WTC11 (cell line): ENCODE data around the gene SH3RF2. TPM values are rescaled to one million over a fixed set of nuclear protein-coding genes. Genes with fewer than 3 reads are reported as not detected.
"Not testable (repeated sequence)": the region's sequence is repeated elsewhere in the genome, so short reads cannot be mapped to it uniquely, and the experiment has no call there.

Experiments
- ATAC-seq: fragments of 200-7000 bp; cut with Tn5 transposase; 2 replicates; pipeline ENCODE4 v1.10.0; 2021; ENCODE audit warnings: mild to moderate bottlenecking, moderate library complexity
- CTCF ChIA-PET: fragments of 300-600 bp; sonication (Branson Sonifier 250); formaldehyde crosslinking; loops from one replicate; lab custom pipeline; 2021; ENCODE audit warnings: antibody characterized with exemption; lab: Charles Lee
- POLR2A ChIA-PET: fragments of 350-600 bp; sonication (Branson Sonifier 250); formaldehyde crosslinking; loops from one replicate; lab custom pipeline; 2021; ENCODE audit warnings: antibody characterized with exemption; lab: Charles Lee
- DNase-seq: peaks from one replicate; pipeline ENCODE4 v3.0.0; 2021; ENCODE audit warnings: low spot score
- H3K27ac Mint-ChIP-seq: 2 replicates; pipeline ENCODE4 v1.8.0; 2021; ENCODE audit warnings: mixed read lengths
- H3K27me3 Mint-ChIP-seq: 2 replicates; pipeline ENCODE4 v1.8.0; 2021; ENCODE audit warnings: low read depth, mild to moderate bottlenecking, moderate library complexity, mixed read lengths
- H3K36me3 Mint-ChIP-seq: 2 replicates; pipeline ENCODE4 v1.8.0; 2021; ENCODE audit warnings: mixed read lengths
- H3K4me1 Mint-ChIP-seq: 2 replicates; pipeline ENCODE4 v1.8.0; 2022; ENCODE audit warnings: mixed read lengths
- H3K4me3 Mint-ChIP-seq: 2 replicates; pipeline ENCODE4 v1.8.0; 2021; ENCODE audit warnings: mild to moderate bottlenecking, moderate library complexity, mixed read lengths
- H3K9me3 Mint-ChIP-seq: 2 replicates; pipeline ENCODE4 v1.8.0; 2021; ENCODE audit warnings: mixed read lengths
- ATF1 ChIP-seq: sonication (generic); formaldehyde crosslinking; IDR thresholded peaks from 2 replicates; pipeline ENCODE4 v1.8.1; 2023; ENCODE audit warnings: mild to moderate bottlenecking, moderate library complexity, missing genetic modification reagents
- ATF6 ChIP-seq: sonication (generic); formaldehyde crosslinking; IDR thresholded peaks from 2 replicates; pipeline ENCODE4 v1.8.1; 2023; ENCODE audit warnings: mild to moderate bottlenecking, missing genetic modification reagents
- CDX4 ChIP-seq: fragments of 250-450 bp; sonication (Bioruptor Pico); IDR thresholded peaks from 2 replicates; pipeline ENCODE4 v1.9.0; 2021; ENCODE audit warnings: moderate library complexity, mild to moderate bottlenecking, inconsistent platforms, borderline replicate concordance
- E2F1 ChIP-seq: sonication (generic); formaldehyde crosslinking; IDR thresholded peaks from 2 replicates; pipeline ENCODE4 v1.8.0; 2022; ENCODE audit warnings: mild to moderate bottlenecking, missing genetic modification reagents
- E2F5 ChIP-seq: sonication (generic); formaldehyde crosslinking; IDR thresholded peaks from 2 replicates; pipeline ENCODE4 v1.8.1; 2022; ENCODE audit warnings: mild to moderate bottlenecking, moderate library complexity, missing genetic modification reagents
- FOXP1 ChIP-seq: sonication (generic); formaldehyde crosslinking; IDR thresholded peaks from 2 replicates; pipeline ENCODE4 v1.8.0; 2022; ENCODE audit warnings: missing genetic modification reagents, mild to moderate bottlenecking, moderate library complexity, borderline replicate concordance
- GABPB1 ChIP-seq: sonication (generic); formaldehyde crosslinking; IDR thresholded peaks from 2 replicates; pipeline ENCODE4 v1.8.1; 2023; ENCODE audit warnings: mild to moderate bottlenecking, missing genetic modification reagents
- GRHL2 ChIP-seq: fragments of 250-450 bp; sonication (Bioruptor Pico); IDR thresholded peaks from 2 replicates; pipeline ENCODE4 v1.8.0; 2022; ENCODE audit warnings: mild to moderate bottlenecking, moderate library complexity; ENCODE audit not compliant: insufficient replicate concordance, severe bottlenecking
- JUN ChIP-seq: sonication (generic); formaldehyde crosslinking; IDR thresholded peaks from 2 replicates; pipeline ENCODE4 v1.8.0; 2023; ENCODE audit warnings: mild to moderate bottlenecking, missing genetic modification reagents
- KAT7 ChIP-seq: sonication (generic); formaldehyde crosslinking; IDR thresholded peaks from 2 replicates; pipeline ENCODE4 v1.8.1; 2023; ENCODE audit warnings: missing genetic modification reagents, mild to moderate bottlenecking, borderline replicate concordance
- MXD4 ChIP-seq: fragments of 250-450 bp; sonication (Bioruptor Pico); IDR thresholded peaks from 2 replicates; pipeline ENCODE4 v1.8.0; 2021; ENCODE audit warnings: mild to moderate bottlenecking, moderate library complexity, borderline replicate concordance
- OVOL2 ChIP-seq: fragments of 250-450 bp; sonication (Bioruptor Pico); IDR thresholded peaks from 2 replicates; pipeline ENCODE4 v1.9.0; 2021; ENCODE audit warnings: mild to moderate bottlenecking, borderline replicate concordance
- RELA ChIP-seq: sonication (generic); formaldehyde crosslinking; IDR thresholded peaks from 2 replicates; pipeline ENCODE4 v1.8.1; 2022; ENCODE audit warnings: missing genetic modification reagents, mild to moderate bottlenecking, borderline replicate concordance
- SMAD3 ChIP-seq: sonication (generic); formaldehyde crosslinking; IDR thresholded peaks from 2 replicates; pipeline ENCODE4 v1.8.0; 2022; ENCODE audit warnings: missing genetic modification reagents, mild to moderate bottlenecking, borderline replicate concordance
- SMAD4 ChIP-seq: sonication (generic); formaldehyde crosslinking; IDR thresholded peaks from 2 replicates; pipeline ENCODE4 v1.8.0; 2022; ENCODE audit warnings: mild to moderate bottlenecking, missing genetic modification reagents
- TP53 ChIP-seq: sonication (generic); formaldehyde crosslinking; IDR thresholded peaks from 2 replicates; pipeline ENCODE4 v1.8.1; 2023; ENCODE audit warnings: mild to moderate bottlenecking, missing genetic modification reagents
- USF2 ChIP-seq: sonication (generic); formaldehyde crosslinking; IDR thresholded peaks from 2 replicates; pipeline ENCODE4 v1.8.1; 2023; ENCODE audit warnings: mild to moderate bottlenecking, missing genetic modification reagents, moderate library complexity
- ZBTB21 ChIP-seq: sonication (generic); formaldehyde crosslinking; IDR thresholded peaks from 2 replicates; pipeline ENCODE4 v1.8.1; 2023; ENCODE audit warnings: mild to moderate bottlenecking, missing genetic modification reagents, borderline replicate concordance
- ZNF219 ChIP-seq: sonication (generic); formaldehyde crosslinking; IDR thresholded peaks from 2 replicates; pipeline ENCODE4 v1.8.0; 2023; ENCODE audit warnings: missing genetic modification reagents, mild to moderate bottlenecking, borderline replicate concordance
- ZNF423 ChIP-seq: fragments of 250-450 bp; sonication (Bioruptor Pico); IDR thresholded peaks from 2 replicates; pipeline ENCODE4 v2.1.2; 2022; ENCODE audit warnings: mild to moderate bottlenecking, moderate library complexity
- total RNA-seq: library from RNA; stranded (reverse); gene quantifications from 3 replicates; pipeline ENCODE4 v1.2.3, GENCODE V29; 2021
- TF ChIP-seq, protein P1 (sequence below): fragments of 250-450 bp; sonication (Bioruptor Pico); IDR thresholded peaks from 2 replicates; pipeline ENCODE4 v1.9.0; 2021; ENCODE audit warnings: mild to moderate bottlenecking
- TF ChIP-seq, protein P2 (sequence below): fragments of 250-450 bp; sonication (Bioruptor Pico); conservative IDR thresholded peaks from 2 replicates; pipeline ENCODE4 v1.9.0; 2021; ENCODE audit warnings: mild to moderate bottlenecking

Gene SH3RF2
- total RNA-seq, 1 experiment from 2014 or later, result 0.83 TPM

DNA sequence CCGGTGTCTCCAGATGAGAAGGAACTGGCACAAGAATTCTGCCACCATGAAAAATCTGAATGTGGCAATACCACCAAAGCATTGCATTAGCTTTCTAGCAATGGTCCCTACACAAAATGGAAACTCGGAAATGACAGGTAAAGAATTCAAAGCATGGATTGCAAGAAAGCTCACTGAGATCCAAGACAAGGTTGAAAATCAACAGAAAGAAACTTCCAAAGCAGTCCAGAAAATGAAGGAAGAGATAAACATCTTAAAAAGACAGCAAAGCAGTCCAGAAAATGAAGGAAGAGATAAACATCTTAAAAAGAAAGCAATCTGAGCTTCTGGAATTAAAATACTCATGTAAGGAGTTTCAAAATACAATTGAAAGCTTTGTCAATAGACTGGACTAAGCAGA, 46.8 kb upstream of the SH3RF2 start:
- Mint-ChIP-seq H3K4me1 (no peaks in the 10 kb centered on the region), H3K9me3 (peaks cover 24% of the 10 kb centered on the region), H3K36me3 (peaks cover 22% of the 10 kb centered on the region), H3K27me3 (0 out of 2 replicates have a peak, but pooled peaks cover 3% of the 10 kb centered on the region), H3K27ac (no peak overlapping the region), H3K4me3 (no peak overlapping the region)
- ChIA-PET CTCF (interaction anchor here (2.7 kb wide), 1 partner anchor 13 kb away, joined by 15 read pairs; no protein-coding TSS in a partner anchor), POLR2A (no interaction called here)
- TF ChIP-seq, protein P1, sequence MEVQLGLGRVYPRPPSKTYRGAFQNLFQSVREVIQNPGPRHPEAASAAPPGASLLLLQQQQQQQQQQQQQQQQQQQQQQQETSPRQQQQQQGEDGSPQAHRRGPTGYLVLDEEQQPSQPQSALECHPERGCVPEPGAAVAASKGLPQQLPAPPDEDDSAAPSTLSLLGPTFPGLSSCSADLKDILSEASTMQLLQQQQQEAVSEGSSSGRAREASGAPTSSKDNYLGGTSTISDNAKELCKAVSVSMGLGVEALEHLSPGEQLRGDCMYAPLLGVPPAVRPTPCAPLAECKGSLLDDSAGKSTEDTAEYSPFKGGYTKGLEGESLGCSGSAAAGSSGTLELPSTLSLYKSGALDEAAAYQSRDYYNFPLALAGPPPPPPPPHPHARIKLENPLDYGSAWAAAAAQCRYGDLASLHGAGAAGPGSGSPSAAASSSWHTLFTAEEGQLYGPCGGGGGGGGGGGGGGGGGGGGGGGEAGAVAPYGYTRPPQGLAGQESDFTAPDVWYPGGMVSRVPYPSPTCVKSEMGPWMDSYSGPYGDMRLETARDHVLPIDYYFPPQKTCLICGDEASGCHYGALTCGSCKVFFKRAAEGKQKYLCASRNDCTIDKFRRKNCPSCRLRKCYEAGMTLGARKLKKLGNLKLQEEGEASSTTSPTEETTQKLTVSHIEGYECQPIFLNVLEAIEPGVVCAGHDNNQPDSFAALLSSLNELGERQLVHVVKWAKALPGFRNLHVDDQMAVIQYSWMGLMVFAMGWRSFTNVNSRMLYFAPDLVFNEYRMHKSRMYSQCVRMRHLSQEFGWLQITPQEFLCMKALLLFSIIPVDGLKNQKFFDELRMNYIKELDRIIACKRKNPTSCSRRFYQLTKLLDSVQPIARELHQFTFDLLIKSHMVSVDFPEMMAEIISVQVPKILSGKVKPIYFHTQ (CRISPR knock-in tag), result no peak
- no peak for TF ChIP-seq E2F5
- DNase-seq (no peak), ATAC-seq (no peak)

DNA sequence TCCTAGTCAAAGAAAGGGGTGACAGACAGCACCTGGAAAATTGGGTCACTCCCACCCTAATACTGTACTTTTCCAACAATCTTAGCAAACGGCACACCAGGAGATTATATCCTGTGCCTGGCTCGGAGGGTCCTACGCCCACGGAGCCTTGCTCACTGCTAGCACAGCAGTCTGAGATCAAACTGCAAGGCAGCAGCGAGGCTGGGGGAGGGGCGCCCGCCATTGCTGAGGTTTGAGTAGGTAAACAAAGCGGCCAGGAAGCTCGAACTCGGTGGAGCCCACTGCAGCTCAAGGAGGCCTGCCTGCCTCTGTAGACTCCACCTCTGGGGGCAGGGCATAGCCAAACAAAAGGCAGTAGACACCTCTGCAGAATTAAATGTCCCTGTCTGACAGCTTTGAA, 45.0 kb upstream of the SH3RF2 start:
- H3K4me3 Mint-ChIP-seq, H3K27me3 Mint-ChIP-seq, CTCF ChIA-PET, H3K27ac Mint-ChIP-seq, ATAC-seq, POLR2A ChIA-PET, H3K4me1 Mint-ChIP-seq, DNase-seq: not testable (repeated sequence)
- peaks cover 22% of the 10 kb centered on the region for H3K36me3 Mint-ChIP-seq
- peaks cover 29% of the 10 kb centered on the region for H3K9me3 Mint-ChIP-seq

- no peak for ATAC-seq
- no peak for DNase-seq
- no peak for TF ChIP-seq SMAD3 (CRISPR knock-in tag)
- TF ChIP-seq ATF1, result no peak
- no peak for TF ChIP-seq GRHL2 (CRISPR knock-in tag)
- TF ChIP-seq ZNF423, result no peak
- no peak for TF ChIP-seq SMAD4 (CRISPR knock-in tag)
- TF ChIP-seq TP53, result no peak
- TF ChIP-seq GABPB1 (CRISPR knock-in tag), result no peak
- no peak for TF ChIP-seq RELA (CRISPR knock-in tag)
- no peak for TF ChIP-seq KAT7
- no peak for TF ChIP-seq ZNF219 (CRISPR knock-in tag)
- no peak for TF ChIP-seq USF2 (CRISPR knock-in tag)
- TF ChIP-seq FOXP1 (CRISPR knock-in tag), result no peak
- no peak for TF ChIP-seq ZBTB21 (CRISPR knock-in tag)
- TF ChIP-seq, protein P2, sequence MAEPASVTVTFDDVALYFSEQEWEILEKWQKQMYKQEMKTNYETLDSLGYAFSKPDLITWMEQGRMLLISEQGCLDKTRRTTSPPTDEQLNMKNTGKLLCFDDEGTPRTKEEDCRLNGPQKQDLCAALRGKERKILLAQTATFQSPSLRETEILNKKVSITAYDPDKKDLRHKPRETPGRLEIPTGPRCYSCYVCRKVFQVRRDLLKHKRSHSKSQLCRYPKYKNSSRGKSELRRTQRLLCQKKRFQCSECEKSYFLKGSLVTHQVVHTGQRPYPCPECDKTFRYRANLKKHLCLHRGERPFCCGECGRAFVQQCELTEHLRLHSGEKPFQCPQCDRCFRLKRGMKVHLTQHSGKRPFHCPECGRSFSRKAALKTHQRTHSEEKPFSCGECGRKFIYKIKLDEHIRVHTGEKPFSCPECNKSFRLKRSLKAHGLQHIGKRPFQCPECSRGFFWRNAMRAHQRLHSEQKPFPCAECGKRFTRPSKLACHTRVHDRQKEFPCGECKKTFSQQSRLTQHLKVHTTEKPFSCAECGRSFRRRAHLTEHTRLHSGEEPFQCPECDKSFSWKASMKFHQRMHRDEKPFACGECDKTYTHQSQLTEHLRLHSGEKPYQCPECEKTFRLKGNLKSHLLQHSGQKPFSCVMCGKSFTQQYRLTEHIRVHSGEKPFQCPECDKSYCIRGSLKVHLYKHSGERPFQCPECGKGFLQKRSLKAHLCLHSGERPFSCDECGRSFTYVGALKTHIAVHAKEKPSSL (CRISPR knock-in tag), result no peak
- TF ChIP-seq OVOL2 (CRISPR knock-in tag), result no peak
- no peak for TF ChIP-seq E2F1 (CRISPR knock-in tag)
- TF ChIP-seq MXD4 (CRISPR knock-in tag), result no peak
- TF ChIP-seq JUN, result no peak
- TF ChIP-seq ATF6 (CRISPR knock-in tag), result no peak
- TF ChIP-seq CDX4 (CRISPR knock-in tag), result no peak
- ChIA-PET CTCF (no interaction called here), POLR2A (interaction anchor here (0.7 kb wide), 1 partner anchor 27 kb away, joined by 4 read pairs; no protein-coding TSS in a partner anchor)
- Mint-ChIP-seq H3K4me1 (peaks cover 8% of the 10 kb centered on the region), H3K36me3 (0 out of 2 replicates have a peak, but pooled peaks cover 3% of the 10 kb centered on the region), H3K9me3 (peaks cover 26% of the 10 kb centered on the region), H3K4me3 (no peak overlapping the region), H3K27ac (no peak overlapping the region), H3K27me3 (peaks cover 5% of the 10 kb centered on the region; the same call in 1 of the 2 replicates)
Observed at GRCh38 chr5:145898171-145898570, 38.2 kb upstream of the SH3RF2 start.
